ENCODE results near the gene SZRD1. TPM values are rescaled to one million over a fixed set of nuclear protein-coding genes. Genes with fewer than 3 reads are reported as not detected.

Gene SZRD1
- total RNA-seq, result 32.4 TPM

GRCh38 chr1:16366722-16367257, at the start of gene SZRD1:
SZRD1 (plus strand) TSS chr1:16367242; CDS start chr1:16367258, 16 bp downstream.

GRCh38 chr1:16351994-16352841, 14.8 kb upstream of the SZRD1 start, which contains the start of gene FBXO42:
FBXO42 (minus strand) TSS chr1:16352480; CDS start chr1:16315418, 37,062 bp downstream.

GRCh38 chr1:16436946-16437474, 70.0 kb downstream of the SZRD1 start, which contains the start of gene SPATA21:
SPATA21 (minus strand) TSS chr1:16437424; CDS start chr1:16431371, 6,053 bp downstream.

GRCh38 chr1:16440470-16441281, 73.6 kb downstream of the SZRD1 start, which contains the start of gene NECAP2:
NECAP2 (plus strand) TSS chr1:16440724; CDS start chr1:16440762, 38 bp downstream.

Other genes with a start within 250 kb of the SZRD1 start
- gene EPHA2, start 211.2 kb upstream of the SZRD1 start, total RNA-seq, result 84.2 TPM
- gene ARHGEF19, start 154.6 kb upstream of the SZRD1 start, total RNA-seq, result 12.5 TPM
- 8.9 TPM for gene CPLANE2, start 130.1 kb upstream of the SZRD1 start, total RNA-seq
- gene FBXO42, start 14.8 kb upstream of the SZRD1 start, total RNA-seq, result 35.8 TPM
- gene SPATA21, start 70.2 kb downstream of the SZRD1 start, total RNA-seq, result not detected
- gene NECAP2, start 73.5 kb downstream of the SZRD1 start, total RNA-seq, result 48.2 TPM
- gene RNU1-1, start 147.0 kb downstream of the SZRD1 start, total RNA-seq, result under 0.01 TPM
- 151 TPM for gene NBPF1, start 246.3 kb downstream of the SZRD1 start, total RNA-seq